ENCODE measurements around the gene MRPS23.

- no peak for TF ChIP-seq RAD21 (IDR thresholded peaks at IDR 0.05; ENCODE audit: low read length)
- TF ChIP-seq, protein P1, sequence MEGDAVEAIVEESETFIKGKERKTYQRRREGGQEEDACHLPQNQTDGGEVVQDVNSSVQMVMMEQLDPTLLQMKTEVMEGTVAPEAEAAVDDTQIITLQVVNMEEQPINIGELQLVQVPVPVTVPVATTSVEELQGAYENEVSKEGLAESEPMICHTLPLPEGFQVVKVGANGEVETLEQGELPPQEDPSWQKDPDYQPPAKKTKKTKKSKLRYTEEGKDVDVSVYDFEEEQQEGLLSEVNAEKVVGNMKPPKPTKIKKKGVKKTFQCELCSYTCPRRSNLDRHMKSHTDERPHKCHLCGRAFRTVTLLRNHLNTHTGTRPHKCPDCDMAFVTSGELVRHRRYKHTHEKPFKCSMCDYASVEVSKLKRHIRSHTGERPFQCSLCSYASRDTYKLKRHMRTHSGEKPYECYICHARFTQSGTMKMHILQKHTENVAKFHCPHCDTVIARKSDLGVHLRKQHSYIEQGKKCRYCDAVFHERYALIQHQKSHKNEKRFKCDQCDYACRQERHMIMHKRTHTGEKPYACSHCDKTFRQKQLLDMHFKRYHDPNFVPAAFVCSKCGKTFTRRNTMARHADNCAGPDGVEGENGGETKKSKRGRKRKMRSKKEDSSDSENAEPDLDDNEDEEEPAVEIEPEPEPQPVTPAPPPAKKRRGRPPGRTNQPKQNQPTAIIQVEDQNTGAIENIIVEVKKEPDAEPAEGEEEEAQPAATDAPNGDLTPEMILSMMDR (conservative IDR thresholded peaks at IDR 0.05; ENCODE audit: low read depth, low read length) = no peak
- no peak for TF ChIP-seq BHLHE40 (IDR thresholded peaks at IDR 0.05; ENCODE audit: low read depth, low read length)
- no peak for TF ChIP-seq ELK1 (IDR thresholded peaks at IDR 0.05; ENCODE audit: borderline replicate concordance, low read depth, low read length)
- TF ChIP-seq MAZ (IDR thresholded peaks at IDR 0.05; ENCODE audit: borderline replicate concordance, low read depth, low read length) = no peak
- no peak for TF ChIP-seq RFX5 (IDR thresholded peaks at IDR 0.05; ENCODE audit: low read depth, low read length)
- TF ChIP-seq POLR2A (IDR thresholded peaks at IDR 0.05; ENCODE audit: low read depth, low read length) = no peak
- no peak for TF ChIP-seq USF2 (IDR thresholded peaks at IDR 0.05; ENCODE audit: low read depth, low read length)
These were observed 17.3 kb upstream of the MRPS23 start for GRCh38 chr17:57867126-57867525.

Data from IMR-90 (cell line).